ENCODE results near the gene DOK5. TPM values are rescaled to one million over a fixed set of nuclear protein-coding genes. Genes with fewer than 3 reads are reported as not detected.

DOK5 gene
- total and polyA plus RNA-seq, 9 of the 15 experiments (the other 6 are each of a cell fraction or from before 2014, with no cell fraction given): not detected

DNA sequence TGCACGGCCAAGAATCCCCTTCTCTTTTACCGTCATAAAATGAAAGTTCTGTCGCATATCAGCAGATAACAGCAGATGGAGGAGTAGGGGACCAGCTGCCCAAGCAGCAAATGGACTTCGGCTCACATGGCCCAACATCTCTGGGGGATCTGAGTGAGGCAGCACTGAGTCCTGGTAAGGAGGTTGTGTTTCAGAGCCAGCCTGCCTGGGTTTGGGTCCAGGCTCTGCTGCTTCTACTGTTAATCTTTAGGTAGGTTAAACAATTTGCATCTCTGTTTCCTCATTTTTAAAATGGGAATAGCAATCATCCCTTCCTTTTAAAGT, 193.6 kb downstream of the DOK5 start:
- no peaks in the 10 kb centered on the region for H3K9me1 ChIP-seq (ENCODE audit: control insufficient read depth, insufficient read depth, low read length)
- no peaks in the 10 kb centered on the region for H3K4me1 ChIP-seq (replicated peaks in 1 of 2; ENCODE audit: control insufficient read depth in 2 of 2, insufficient read depth in 2 of 2, low read length in 2 of 2)
- no peak overlapping the region for H3K4me3 ChIP-seq
- no peaks in the 10 kb centered on the region for H3K36me3 ChIP-seq (ENCODE audit: control insufficient read depth, insufficient read depth, low read length)
- no peak overlapping the region for H3K9ac ChIP-seq (ENCODE audit: insufficient read depth in 1 of 2, low read depth in 2 of 2, low read length in 2 of 2)
- no peaks in the 10 kb centered on the region for H3K27me3 ChIP-seq (ENCODE audit: control insufficient read depth in 2 of 2, insufficient read depth in 2 of 2, low read length in 2 of 2)
- FAIRE-seq (no peak), DNase-seq (ENCODE audit: extremely low read depth in 1 of 4, low spot score in 3 of 4) (no peak), ATAC-seq (no peak)
- H4K20me1 ChIP-seq (replicated peaks; ENCODE audit: control insufficient read depth, insufficient read depth, low read length): no peaks in the 10 kb centered on the region
- H2AFZ ChIP-seq (ENCODE audit: low read depth, low read length): no peak overlapping the region
- ChIA-PET POLR2A (no interaction called here), CTCF (ENCODE audit: low intra/inter-chr PET ratio) (no interaction called here)
- intact Hi-C loops (cut with micrococcal nuclease): loop anchor here (5.0 kb wide), 1 partner anchor 1673 kb away; no protein-coding TSS in a partner anchor
- H3K9me3 ChIP-seq (replicated peaks; ENCODE audit: control insufficient read depth, insufficient read depth, low read depth, low read length): no peaks in the 10 kb centered on the region
- WGBS (ENCODE audit: insufficient coverage, low coverage, missing lambda C conversion rate): 2% methylated on average over 4 of the region's 4 CpGs
- no peaks in the 10 kb centered on the region for H3K79me2 ChIP-seq (ENCODE audit: control insufficient read depth, insufficient read depth, low read length)
- no TSS peak for BruUV-seq (replicated peaks)
- H3K27ac ChIP-seq (ENCODE audit: extremely low read depth, low read depth, low read length): no peak overlapping the region
- no peak overlapping the region for H3K4me2 ChIP-seq (ENCODE audit: insufficient read depth, low read length)
- no peak for TF ChIP-seq SAFB (IDR thresholded peaks at IDR 0.05; ENCODE audit: borderline replicate concordance, low read depth, low read length)
- peak in 1 of 3 experiments; percentile 62; a peak in 2 of 6 replicates for TF ChIP-seq ZBTB11 (CRISPR knock-in tag; IDR thresholded peaks at IDR 0.05)
- no peak for TF ChIP-seq FIP1L1 (IDR thresholded peaks at IDR 0.05; ENCODE audit: low read depth, low read length, poor library complexity, severe bottlenecking)
- in situ Hi-C loops (cut with MboI): loop anchor here (25.0 kb wide), 2 partner anchors 1568 to 1918 kb away; partner anchors contain the start of gene MC3R

Measured in K562 (cell line).